Adipose tissue (tissue), 3 donors: ENCODE data around the gene CTNND2. TPM values are rescaled to one million over a fixed set of nuclear protein-coding genes. Genes with fewer than 3 reads are reported as not detected.

Source experiments
- H3K27ac ChIP-seq: one replicate; pipeline ENCODE4 v1.5.1; 2013; ENCODE audit warnings: low read depth, low read length
- WGBS, 3 donors: extraction: QIAGEN DNeasy Blood & Tissue Kit; methylation state at CpG; one replicate each; pipeline ENCODE4 v1.1.7; 2013; 5-methylcytosine and 5-hydroxymethylcytosine counted together
- polyA plus RNA-seq, 3 donors: library from polyadenylated mRNA; stranded (reverse); fragments of 200-250 nt; gene quantifications; one replicate each; pipeline ENCODE4 v1.2.3, GENCODE V29; 2013
- donor health status: healthy with polysubstance abuse.
- donor health status: Bipolar disorder and iron deficiency.
- donor health status: healthy.

Gene CTNND2, protein sequence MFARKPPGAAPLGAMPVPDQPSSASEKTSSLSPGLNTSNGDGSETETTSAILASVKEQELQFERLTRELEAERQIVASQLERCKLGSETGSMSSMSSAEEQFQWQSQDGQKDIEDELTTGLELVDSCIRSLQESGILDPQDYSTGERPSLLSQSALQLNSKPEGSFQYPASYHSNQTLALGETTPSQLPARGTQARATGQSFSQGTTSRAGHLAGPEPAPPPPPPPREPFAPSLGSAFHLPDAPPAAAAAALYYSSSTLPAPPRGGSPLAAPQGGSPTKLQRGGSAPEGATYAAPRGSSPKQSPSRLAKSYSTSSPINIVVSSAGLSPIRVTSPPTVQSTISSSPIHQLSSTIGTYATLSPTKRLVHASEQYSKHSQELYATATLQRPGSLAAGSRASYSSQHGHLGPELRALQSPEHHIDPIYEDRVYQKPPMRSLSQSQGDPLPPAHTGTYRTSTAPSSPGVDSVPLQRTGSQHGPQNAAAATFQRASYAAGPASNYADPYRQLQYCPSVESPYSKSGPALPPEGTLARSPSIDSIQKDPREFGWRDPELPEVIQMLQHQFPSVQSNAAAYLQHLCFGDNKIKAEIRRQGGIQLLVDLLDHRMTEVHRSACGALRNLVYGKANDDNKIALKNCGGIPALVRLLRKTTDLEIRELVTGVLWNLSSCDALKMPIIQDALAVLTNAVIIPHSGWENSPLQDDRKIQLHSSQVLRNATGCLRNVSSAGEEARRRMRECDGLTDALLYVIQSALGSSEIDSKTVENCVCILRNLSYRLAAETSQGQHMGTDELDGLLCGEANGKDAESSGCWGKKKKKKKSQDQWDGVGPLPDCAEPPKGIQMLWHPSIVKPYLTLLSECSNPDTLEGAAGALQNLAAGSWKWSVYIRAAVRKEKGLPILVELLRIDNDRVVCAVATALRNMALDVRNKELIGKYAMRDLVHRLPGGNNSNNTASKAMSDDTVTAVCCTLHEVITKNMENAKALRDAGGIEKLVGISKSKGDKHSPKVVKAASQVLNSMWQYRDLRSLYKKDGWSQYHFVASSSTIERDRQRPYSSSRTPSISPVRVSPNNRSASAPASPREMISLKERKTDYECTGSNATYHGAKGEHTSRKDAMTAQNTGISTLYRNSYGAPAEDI (N-terminal part only)
- polyA plus RNA-seq, result 10 to 100 TPM in 1 of 3 donors, under 1 TPM in 2; 0.11 to 14.2 (median 0.18) TPM

DNA sequence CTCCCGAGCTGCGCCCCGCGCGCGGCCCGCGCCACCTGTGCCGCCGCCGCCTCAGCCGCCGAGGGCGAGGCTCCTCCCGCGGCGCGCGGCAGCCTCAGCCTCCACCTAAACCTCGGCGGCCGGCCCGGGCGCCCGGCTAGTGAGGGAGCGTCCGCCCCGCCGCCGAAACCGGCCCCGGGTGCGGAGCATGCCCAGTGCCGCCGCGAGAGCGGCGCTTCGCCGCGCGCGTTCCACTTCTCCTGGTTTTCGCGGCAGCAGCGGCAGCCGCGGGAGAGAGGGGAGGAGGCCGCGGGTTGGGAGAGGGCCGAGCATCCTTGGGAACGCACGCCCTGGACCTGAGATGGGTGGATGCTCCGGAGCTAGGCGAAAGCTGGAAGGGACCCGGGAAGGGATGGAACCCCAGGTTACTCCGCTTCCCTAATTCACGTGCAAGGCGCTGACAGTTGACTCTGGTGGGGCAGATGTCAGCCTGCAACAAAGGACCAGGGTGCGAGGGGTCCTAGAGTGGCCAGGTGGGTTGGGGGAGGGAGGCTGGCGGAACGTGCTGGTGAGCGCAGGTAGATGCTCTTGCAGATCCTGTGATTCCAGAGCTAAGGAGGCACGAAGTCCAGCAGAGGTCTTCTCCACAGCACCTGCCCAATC lies at the start of gene CTNND2:
Gene CTNND2, minus strand, starts transcription at position 182 of the 642 bp plus-strand sequence. CDS start 593 bp downstream, outside the sequence.
- 1 to 3% (median 1%) methylated on average over 39 to 64 of the region's 64 CpGs for WGBS, 3 donors
- no peak within 1 kb of the TSS for H3K27ac ChIP-seq

GRCh38 chr5:11946317-11946716 lies 42.1 kb upstream of the CTNND2 start:
- no peak overlapping the region for H3K27ac ChIP-seq

DNA sequence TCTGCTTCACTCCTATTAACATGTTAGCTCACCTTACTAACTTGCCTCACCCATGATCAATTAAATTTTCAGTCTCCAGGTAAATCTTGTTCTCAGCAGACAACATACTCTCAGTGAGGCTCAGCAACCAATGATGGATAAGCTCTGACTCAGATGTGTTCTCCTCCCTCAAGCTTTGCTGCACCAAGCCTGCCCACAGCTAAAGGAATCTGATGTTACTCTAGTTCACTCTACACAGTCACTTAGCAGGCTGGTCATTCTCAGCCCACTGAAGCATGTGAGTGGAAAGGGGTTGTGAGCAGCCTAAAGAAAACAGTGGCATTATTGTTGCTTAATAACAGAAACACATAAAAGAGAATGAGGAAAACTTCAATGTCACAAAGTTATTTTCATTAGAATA lies 37.3 kb upstream of the CTNND2 start:
- no peak overlapping the region for H3K27ac ChIP-seq

DNA sequence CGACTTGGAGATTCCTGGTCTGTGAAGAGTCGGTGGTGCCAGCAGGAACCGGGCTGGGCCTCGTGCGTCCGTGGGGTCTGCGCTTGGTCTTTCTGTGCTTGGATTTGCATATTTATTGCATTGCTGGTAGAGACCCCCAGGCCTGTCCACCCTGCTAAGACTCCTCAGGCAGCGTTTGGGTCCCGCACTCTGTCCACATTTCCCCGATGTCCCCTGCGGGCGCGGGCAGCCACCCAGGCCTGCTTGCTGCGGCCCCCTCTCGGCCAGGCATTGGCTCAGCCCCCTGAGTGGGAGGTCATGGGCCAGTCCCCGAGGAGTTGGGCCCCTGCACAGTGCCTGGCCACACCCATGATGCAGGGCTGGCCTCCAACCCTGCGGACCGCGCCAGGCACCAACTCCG lies 27.4 kb upstream of the CTNND2 start:
- 89 to 97% (median 93%) methylated on average over 20 of the region's 20 CpGs for WGBS, 3 donors
- no peak overlapping the region for H3K27ac ChIP-seq

GRCh38 chr5:11928909-11929308 lies 24.7 kb upstream of the CTNND2 start:
- H3K27ac ChIP-seq, result no peak overlapping the region
- 57 to 68% (median 67%) methylated on average over 4 of the region's 4 CpGs for WGBS, 3 donors

DNA sequence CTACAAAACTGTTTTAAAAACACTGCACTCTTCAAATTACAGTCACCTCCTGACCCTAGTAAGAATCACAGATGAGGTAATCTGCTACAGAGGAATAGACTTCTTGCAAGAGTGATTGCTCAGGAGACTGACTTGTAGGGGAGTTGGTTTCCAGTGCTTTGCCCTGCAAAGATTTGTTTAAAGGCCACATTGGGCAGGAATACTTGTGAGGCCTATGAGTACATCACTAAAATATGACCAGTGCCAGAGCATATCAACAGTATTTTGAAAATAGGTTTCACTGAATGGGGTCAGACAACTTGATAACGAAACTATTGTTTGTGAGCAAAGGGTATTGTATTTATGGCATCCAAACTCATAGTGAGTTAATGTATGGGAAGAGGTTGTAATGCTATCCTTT lies 21.5 kb upstream of the CTNND2 start:
- WGBS, 3 donors, result 74 to 83% (median 81%) methylated on average over 1 of the region's 1 CpG
- no peak overlapping the region for H3K27ac ChIP-seq

GRCh38 chr5:11922394-11922793 lies 18.1 kb upstream of the CTNND2 start:
- WGBS, 3 donors, result 84 to 93% (median 85%) methylated on average over 2 of the region's 2 CpGs
- no peak overlapping the region for H3K27ac ChIP-seq

DNA sequence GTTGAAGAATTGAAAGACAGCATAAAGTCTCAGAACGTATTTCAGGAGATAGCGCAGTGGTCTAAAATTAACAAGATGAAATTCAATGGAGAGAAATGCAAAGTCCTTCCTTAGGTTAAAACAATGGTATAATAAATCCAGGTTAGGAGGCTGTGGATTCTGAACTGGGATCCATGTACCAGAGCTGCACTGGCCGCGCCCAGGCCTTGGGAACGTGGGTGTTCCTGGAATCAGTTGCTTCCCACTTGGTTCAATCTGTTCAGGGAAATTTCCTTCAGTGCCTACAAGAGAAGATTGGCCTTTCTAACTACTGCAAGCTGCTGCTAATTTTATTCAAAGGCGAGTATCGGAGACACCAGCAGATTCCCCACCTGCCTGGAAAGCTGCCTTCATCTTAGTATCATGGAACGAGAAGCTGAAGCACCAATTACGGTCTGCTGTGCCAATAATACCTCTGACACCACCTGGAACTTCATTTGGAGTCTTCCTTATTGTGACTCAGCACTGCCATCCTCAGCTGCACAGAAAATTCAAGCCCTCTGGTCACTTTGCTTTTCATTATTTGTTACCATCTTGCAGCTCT lies 14.3 kb upstream of the CTNND2 start:
- 83 to 90% (median 85%) methylated on average over 9 of the region's 9 CpGs for WGBS, 3 donors
- H3K27ac ChIP-seq, result no peak overlapping the region

DNA sequence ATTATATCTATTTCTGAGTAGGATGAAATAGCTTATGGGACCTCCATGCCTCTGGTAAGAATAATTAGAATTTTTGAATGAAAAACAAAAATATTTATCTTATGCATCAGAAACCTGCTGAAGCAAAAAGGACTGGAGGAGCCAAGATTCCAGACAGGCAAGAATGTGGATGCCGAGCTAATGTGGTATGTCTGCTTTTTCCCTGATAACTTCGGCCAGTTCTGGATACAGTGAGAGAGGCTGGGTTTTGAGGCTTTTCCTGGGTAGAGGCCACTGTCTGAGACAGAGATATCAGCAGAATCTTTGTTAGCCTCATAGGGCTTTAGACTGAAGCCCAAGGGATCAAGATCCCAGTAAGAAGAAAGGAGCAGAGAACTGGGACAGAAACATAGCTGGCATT lies 5.2 kb upstream of the CTNND2 start:
- H3K27ac ChIP-seq, result no peak overlapping the region
- 69 to 81% (median 74%) methylated on average over 2 of the region's 2 CpGs for WGBS, 3 donors

DNA sequence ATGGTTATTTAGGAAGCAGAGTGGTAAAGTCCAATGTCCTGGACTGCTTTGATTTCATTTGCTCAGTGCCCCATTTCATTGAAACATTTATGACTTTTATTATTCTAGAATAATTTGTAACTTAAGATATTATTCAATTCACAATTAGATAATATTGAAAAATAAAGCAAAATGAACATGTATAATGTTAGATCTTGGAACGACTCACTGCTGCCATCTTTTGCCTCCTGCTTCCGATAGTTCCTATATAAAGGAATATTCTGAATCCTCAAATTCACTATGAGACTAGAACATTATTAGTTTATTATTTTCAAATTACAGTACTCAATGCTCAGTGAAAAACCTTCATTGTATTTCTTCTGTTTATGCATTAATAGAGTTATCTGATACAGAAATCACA lies 2.3 kb upstream of the CTNND2 start:
- WGBS, 3 donors, result 61 to 80% (median 66%) methylated on average over 2 of the region's 2 CpGs
- no peak overlapping the region for H3K27ac ChIP-seq

DNA sequence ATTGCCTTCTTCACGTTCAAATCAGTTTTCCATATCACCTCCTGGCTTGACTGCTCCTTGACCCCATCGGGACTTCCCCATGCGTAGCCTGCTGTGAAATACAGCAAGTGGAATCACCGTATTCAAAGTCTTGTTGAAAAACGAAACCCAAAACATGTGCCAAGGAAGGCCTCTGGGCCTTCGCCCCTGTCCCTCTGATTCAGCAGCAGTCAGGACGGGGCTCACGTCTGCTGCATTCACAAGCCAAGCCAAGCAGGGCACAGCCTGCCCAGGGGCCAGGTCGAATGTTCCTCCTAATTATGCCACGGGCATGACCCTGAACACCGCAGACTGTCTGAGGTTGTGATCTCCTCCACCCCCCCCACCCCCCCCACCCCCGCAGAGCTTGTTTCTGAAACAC lies 960 bp upstream of the CTNND2 start:
- no peak overlapping the region for H3K27ac ChIP-seq
- WGBS, 3 donors, result 23 to 30% (median 26%) methylated on average over 12 of the region's 12 CpGs

DNA sequence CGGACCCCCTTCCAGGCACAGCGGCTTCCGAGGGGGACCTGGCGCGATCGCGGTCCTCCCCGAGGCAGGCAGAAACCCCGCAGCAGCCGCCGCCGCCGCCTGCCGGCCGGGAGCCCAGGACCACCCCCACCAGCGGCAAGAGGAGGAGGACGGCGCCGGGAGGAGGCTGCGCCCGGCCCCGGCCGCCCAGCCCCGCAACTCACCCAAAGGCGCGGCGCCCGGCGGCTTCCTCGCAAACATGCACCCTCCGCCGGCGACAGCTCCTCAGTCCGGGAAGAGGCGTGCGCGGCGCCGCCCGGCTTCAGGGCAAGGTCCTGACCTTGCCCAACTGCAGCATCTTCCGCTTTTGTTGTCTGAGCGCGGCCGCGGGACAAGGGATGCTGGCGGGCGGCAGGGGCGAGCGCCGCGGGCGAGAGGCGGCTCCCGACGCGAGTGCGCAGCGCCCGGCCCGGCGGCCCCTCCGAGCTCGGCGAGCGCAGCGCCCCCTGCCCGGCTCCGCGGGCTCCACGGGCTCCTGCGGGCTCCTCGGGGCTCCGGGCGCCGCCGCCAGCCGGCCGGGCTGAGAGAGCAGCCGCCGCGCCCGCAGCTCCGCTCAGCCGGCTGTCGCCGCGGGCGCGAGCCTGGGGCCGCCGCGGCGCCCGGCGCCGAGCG lies 507 bp downstream of the CTNND2 start:
- 1 to 3% (median 1%) methylated on average over 59 to 97 of the region's 97 CpGs for WGBS, 3 donors

GRCh38 chr5:11903121-11903613 lies 1.1 kb downstream of the CTNND2 start:
- WGBS, 3 donors, result 1 to 4% (median 2%) methylated on average over 23 of the region's 23 CpGs
- H3K27ac ChIP-seq, result no peak overlapping the region

More for the DNA sequence above, 507 bp downstream of the CTNND2 start:
- H3K27ac ChIP-seq, result no peak overlapping the region

GRCh38 chr5:11902201-11902619 lies 2.0 kb downstream of the CTNND2 start:
- WGBS, 3 donors, result 24 to 65% (median 60%) methylated on average over 8 of the region's 8 CpGs
- no peak overlapping the region for H3K27ac ChIP-seq

DNA sequence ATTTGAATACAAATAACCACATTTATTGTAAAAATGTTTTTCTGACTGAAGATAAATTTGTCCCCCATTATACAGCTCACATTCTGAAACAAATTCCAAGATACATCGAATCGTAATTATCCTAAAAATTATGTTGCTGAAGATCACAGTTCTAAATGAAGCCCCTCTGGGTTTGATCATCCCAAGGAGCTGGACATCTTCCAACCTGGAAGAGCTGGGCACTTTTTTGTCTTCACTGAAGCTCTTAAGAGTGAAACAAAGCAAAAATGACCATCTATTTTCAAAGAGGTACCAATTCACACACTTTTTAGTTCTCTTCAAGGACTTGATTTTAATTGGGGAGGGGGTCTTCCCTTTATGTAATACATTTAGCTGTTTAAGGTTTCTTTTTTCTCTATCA lies 5.5 kb downstream of the CTNND2 start:
- H3K27ac ChIP-seq, result no peak overlapping the region
- WGBS, 3 donors, result 84 to 92% (median 88%) methylated on average over 2 of the region's 2 CpGs

- no peak overlapping the region for H3K27ac ChIP-seq
These were observed 6.5 kb downstream of the CTNND2 start for GRCh38 chr5:11897781-11898180.

- 31 to 68% (median 63%) methylated on average over 5 of the region's 5 CpGs for WGBS, 3 donors
- H3K27ac ChIP-seq, result no peak overlapping the region
These were observed 9.3 kb downstream of the CTNND2 start for GRCh38 chr5:11894992-11895391.

- H3K27ac ChIP-seq, result no peak overlapping the region
- WGBS, 3 donors, result 68 to 80% (median 69%) methylated on average over 6 of the region's 6 CpGs
These were observed 11.4 kb downstream of the CTNND2 start for GRCh38 chr5:11892832-11893231.
